Endometrial microvascular endothelial cells (primary cell): Measurements from ENCODE around the gene ZNF141. TPM values are rescaled to one million over a fixed set of nuclear protein-coding genes. Genes with fewer than 3 reads are reported as not detected.
"Not testable (repeated sequence)": the region's sequence is repeated elsewhere in the genome, so short reads cannot be mapped to it uniquely, and the experiment has no call there.

Experiments used
- in situ Hi-C: cut with HindIII; loops from 2 replicates; pipeline ENCODE4 v1.10.0; 2017; ENCODE audit warnings: low sequenced_read_pairs, low pct_unique_long_range_greater_than_20kb; ENCODE audit errors: inconsistent ontology term
- total RNA-seq: library from RNA; depleted of rRNA; stranded (reverse); fragments of >200 nt; gene quantifications from one replicate; pipeline ENCODE4 v1.2.3, GENCODE V29; 2015; ENCODE audit errors: inconsistent ontology term

ZNF141 gene
- total RNA-seq = 3.7 TPM

DNA sequence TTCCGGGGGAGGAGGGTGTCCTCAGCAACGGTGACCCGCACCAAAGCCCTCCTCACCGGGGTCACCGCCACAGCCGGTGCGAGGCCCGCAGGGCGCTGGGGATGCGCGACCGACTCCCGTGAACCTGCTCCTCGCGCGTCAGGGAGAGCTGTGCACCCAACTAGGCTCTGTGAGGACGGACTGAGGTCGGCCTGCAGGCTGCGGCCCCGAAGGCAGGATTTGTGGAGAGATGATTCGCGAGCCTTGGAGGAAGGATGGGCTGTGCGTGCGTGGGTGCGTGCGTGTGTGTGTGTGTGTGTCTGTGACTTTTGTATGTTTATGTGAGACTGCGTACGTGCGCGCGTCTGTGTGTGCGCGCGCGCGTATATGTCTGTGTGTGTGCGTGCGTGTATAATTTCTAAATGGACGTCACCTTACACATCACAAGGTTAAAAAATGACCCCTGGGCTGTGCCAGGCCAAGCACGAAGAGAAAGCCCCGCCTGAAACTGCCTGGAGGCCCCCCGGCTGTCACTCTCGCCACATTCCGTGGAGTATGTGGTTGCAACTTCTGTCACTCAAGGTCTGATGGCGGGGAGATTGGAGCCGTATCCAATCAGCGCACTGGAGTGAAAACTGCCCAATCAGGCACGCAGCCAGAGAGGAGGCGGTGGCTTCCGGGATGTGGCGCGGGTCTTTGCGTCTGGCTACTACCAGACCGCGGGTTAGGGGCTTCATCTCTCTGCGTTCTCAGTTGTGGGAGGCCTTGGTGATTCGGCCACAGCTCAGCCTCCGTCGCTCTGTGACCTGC, at the start of gene ZNF141:
TSS of gene ZNF141 (plus strand) at position 672 of the 789 bp plus-strand sequence. CDS start 170 bp downstream, outside the sequence.
- in situ Hi-C loops = no loop called here

DNA sequence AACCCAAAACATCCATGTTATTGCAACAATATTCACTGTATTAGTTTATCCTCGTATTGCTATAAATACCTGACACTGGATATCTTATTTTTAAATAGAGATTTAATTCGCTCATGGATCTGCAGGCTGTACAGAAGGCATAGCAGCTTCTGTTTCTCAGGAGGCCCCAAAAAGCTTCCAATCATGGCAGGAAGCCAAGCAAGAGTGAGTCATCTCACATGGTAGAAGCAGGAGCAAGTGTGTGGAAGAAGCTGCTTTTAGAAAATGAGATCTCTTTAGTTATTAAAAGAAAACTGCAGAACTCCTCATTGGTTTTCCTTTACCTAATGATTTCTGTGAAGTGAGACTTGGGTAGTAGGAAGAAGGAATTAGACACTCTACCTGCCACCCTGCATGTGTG, 48.7 kb upstream of the ZNF141 start:
- in situ Hi-C loops = no loop called here

DNA sequence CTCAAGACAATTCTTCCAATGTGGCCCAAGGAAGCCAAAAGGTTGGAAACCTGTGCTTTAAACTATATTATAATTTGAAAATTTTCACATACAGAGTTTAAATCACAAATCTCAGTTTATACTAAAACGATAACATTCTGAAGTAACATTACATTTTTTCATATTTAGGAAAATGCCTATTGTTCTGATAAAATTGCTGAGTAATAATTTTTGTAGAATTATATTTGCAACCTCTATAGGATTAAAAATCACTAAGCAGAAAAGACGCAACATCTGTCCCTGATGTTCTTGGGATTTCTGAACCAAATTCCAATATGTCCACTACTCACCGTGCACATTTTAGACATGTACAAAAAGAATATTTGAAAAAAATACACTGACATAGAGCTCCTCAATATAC, 42.9 kb upstream of the ZNF141 start:
- in situ Hi-C loops = no loop called here

GRCh38 chr4:302381-302780, 35.2 kb upstream of the ZNF141 start:
- in situ Hi-C loops = no loop called here

DNA sequence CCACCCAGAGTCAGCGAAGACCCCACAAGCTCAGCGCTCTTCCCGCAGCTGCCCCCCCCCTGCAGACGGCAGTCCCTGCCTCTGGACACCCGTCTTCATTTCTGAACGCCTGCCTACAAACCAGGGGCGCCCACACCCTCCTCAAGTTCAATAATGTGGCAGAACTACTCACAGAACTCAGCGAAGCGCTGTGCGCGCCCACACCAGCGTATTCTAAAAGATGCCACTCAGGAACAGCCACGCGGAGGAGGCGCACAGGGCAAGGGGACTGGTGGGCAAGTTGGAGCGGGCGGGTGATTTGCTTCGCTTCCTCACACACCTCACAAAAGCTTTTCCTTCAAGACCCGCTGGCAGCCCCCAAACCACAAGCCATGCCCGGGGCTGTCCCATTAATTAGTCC, 33.1 kb upstream of the ZNF141 start:
- in situ Hi-C loops = not testable (repeated sequence)

DNA sequence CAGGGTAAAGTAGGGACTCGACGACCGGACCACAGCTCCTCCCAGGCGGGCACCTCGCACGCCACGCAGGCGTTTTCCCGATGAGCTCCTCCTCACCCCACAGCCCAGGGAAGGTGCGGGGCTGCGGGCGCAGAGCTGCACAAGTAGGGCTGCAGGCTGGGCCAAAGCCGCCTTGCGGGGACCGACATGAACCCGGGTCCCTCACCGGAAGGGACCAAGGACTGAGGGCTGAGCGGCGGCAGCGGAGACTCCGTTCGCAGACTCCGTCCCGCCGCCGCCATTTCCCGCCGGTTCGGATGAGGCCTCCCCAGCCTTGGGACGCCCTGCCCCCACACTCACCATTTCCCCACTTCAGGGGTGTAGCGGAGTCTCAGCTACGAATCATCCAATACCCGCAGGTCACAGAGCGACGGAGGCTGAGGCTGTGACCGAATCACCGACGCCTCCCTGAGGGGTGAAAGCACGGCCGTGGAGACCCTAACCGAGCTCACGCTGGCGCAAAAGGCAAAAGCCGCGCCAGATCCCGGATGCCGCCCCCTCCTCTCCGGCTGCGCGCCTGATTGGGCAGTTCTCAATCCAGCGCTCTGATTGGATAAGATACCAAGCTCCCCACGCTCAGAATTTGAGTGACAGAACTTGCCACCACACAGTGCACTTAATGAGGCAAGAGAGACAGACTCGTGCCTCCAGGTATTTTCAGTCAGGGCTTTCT, 32.5 kb upstream of the ZNF141 start, which contains the start of gene ZNF732:
TSS of gene ZNF732 (minus strand) at position 506 of the 712 bp plus-strand sequence. CDS start at position 342, 164 bp downstream.
- in situ Hi-C loops = no loop called here

- in situ Hi-C loops = no loop called here
These were observed 31.1 kb upstream of the ZNF141 start for GRCh38 chr4:306551-306961.

DNA sequence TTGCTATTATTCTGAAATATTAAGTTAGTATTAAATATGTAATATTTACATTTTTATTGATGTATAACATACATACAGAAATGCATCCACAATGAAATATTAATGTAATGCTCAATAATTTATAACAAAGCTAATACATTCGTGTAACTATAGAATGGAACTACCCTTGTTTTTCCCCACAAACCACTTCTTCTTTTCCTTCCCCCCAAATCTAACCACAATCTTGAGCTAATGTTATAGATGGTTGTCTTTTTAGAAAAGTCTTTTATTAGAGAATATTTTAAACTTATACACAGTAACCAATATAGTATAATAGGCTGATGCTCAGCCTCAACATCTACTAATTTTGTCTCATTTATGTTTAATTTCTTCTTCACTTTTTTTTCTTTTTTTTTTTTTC, 27.8 kb upstream of the ZNF141 start:
- in situ Hi-C loops = no loop called here

DNA sequence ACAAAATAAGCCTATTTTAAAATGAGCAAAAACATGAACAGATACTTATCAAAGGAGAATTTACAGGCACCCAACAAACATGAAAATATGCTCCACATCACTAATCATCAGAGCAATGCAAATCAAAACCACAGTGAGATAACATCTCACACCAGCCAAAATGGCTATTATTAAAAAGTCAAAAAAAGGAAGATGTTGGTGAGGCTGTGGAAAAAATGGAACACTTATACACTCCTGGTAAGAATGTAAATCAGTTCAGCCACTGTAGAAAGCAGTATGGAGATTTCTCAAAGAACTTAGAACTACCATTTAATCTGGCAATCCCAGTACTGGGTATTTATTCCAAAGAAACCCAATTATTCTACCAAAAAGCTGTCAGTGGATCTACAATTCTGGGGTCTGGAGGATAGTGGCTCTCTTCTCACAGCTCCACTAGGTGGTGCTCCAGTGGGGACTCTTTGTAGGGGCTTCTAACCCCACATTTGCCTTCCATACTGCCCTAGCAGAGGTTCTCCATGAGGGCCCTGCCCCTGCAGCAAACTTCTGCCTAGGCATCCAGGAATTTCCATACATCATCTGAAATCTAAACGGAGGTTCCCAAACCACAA, 23.2 kb upstream of the ZNF141 start:
- in situ Hi-C loops = no loop called here

DNA sequence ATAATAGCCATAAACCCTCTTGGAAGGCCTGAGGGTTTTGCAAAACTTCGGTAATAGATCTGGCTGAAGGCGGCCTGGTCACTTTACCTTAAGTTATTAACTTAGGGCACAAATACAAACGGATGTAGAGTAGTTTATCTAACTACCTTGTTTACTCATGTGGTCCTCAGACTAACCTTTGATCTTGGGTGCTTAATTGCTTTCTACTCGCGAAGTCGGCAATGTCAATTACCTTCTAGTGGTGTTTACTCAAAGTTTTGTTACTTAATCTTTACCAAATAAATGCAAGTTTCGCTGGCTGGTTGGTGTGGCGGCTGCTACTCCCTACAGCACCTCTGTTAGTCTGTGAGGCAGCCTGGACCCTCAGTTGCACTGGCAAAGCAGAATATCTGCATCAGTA, 8.9 kb upstream of the ZNF141 start:
- in situ Hi-C loops = no loop called here

- in situ Hi-C loops = no loop called here
These were observed 2.1 kb upstream of the ZNF141 start for GRCh38 chr4:335515-335914.

DNA sequence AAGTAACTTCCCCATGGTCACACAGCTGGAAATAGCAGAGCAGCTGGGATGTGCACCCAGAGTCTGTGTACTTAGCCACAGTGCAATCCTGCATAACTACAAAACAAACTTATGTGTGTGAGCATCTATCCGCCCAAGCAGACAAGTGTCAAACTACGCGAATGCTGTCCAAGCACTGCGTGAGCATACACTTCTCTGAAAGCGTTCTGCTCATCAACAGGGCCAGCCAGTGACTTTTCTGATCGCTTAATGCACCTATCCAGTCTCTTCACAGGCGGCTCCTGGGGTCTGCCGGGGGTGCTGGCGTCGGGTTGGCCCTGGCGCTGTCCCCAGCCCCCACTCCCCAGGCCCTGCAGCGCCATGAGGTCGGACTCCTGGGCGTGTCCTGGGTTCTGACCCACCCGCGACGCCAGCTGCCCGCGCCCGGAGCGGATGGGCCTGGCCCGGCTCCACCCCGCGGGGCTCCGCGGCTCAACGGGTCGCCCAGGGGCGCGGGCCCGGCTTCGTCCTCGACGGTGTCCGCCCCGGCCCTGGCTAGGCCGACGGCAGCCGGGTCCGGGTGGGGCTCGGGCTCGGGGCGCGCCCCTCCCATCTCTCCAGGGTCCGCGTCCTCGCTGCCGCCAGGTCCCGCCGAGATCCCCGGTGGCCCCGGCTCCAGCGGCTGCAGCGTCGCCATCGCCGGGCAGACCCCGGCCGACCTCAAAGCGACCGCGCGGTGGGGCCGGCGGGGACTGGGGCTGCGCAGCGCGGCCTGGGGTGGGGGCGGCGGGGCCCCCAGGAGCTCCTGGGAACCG, 1.3 kb upstream of the ZNF141 start:
- in situ Hi-C loops = no loop called here

- in situ Hi-C loops = no loop called here
These were observed 796 bp upstream of the ZNF141 start for GRCh38 chr4:336893-337142.

- in situ Hi-C loops = no loop called here
These were observed 531 bp downstream of the ZNF141 start for GRCh38 chr4:337932-338758.

DNA sequence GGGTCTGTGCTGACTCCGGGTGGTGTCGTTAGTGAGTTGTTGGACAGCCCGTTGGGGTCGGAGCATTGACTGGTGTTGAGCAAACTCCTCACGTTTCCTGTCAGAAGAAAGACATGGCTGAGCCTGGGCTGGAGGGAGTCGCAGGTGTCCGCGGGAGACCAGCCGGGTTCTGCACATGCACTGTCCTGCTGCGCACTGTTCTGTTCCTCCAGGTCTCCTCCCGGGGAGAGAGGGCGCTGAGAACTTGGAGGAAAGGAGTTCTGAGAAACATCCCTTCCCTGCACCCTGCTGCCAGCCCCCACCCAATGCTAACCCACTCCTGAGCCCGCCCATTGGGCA, 1.1 kb downstream of the ZNF141 start:
- in situ Hi-C loops = no loop called here

GRCh38 chr4:340011-340410, 2.4 kb downstream of the ZNF141 start:
- in situ Hi-C loops = no loop called here

GRCh38 chr4:373062-373839, 35.6 kb downstream of the ZNF141 start:
- in situ Hi-C loops = no loop called here
